Measurements from ENCODE around the gene PER3. TPM values are rescaled to one million over a fixed set of nuclear protein-coding genes. Genes with fewer than 3 reads are reported as not detected.

PER3 gene
- total RNA-seq, 3 donors from 2014 or later = 6.9 to 42.1 (median 14.7) TPM

GRCh38 chr1:7846656-7847055 is 62.6 kb downstream of the PER3 start:
- Histone ChIP-seq H3K4me1 (ENCODE audit: low read depth) (no peaks in the 10 kb centered on the region), H3K36me3 (ENCODE audit: low read depth) (no peaks in the 10 kb centered on the region), H3K9me3 (no peaks in the 10 kb centered on the region), H3K4me3 (no peak overlapping the region)
- intact Hi-C loops (cut with DNase I, micrococcal nuclease) = no loop called here
- ATAC-seq (no peak), DNase-seq (no peak)
- TF ChIP-seq CTCF (IDR thresholded peaks at IDR 0.05) = no peak

- Histone ChIP-seq H3K4me3 (no peak overlapping the region), H3K4me1 (ENCODE audit: low read depth) (no peaks in the 10 kb centered on the region), H3K9me3 (no peaks in the 10 kb centered on the region), H3K36me3 (ENCODE audit: low read depth) (no peaks in the 10 kb centered on the region)
- no peak for TF ChIP-seq CTCF (IDR thresholded peaks at IDR 0.05)
- intact Hi-C loops (cut with DNase I, micrococcal nuclease) = no loop called here
- no peak for DNase-seq
- no peak for ATAC-seq
These were observed 63.5 kb downstream of the PER3 start for GRCh38 chr1:7847599-7847998.

GRCh38 chr1:7850786-7851185 is 66.7 kb downstream of the PER3 start:
- no peak for DNase-seq

GRCh38 chr1:7852804-7853683 is 69.0 kb downstream of the PER3 start, which contains the start of gene UTS2:
TSS of gene UTS2 (minus strand) at chr1:7853065. CDS start at chr1:7853003, 62 bp downstream.
- ATAC-seq (no peak), DNase-seq (no peak)
- H3K4me3 ChIP-seq = no peak within 1 kb of the TSS
- no peak for TF ChIP-seq CTCF (IDR thresholded peaks at IDR 0.05)
- no peaks in the 10 kb centered on the region for H3K9me3 ChIP-seq
- intact Hi-C loops (cut with DNase I, micrococcal nuclease) = no loop called here
- H3K4me1 ChIP-seq (ENCODE audit: low read depth) = no peaks in the 10 kb centered on the region
- H3K36me3 ChIP-seq (ENCODE audit: low read depth) = no peaks in the 10 kb centered on the region

More at GRCh38 chr1:7850786-7851185, 66.7 kb downstream of the PER3 start:
- no peaks in the 10 kb centered on the region for H3K36me3 ChIP-seq (ENCODE audit: low read depth)
- intact Hi-C loops (cut with DNase I, micrococcal nuclease) = no loop called here
- ATAC-seq = no peak
- H3K4me1 ChIP-seq (ENCODE audit: low read depth) = no peaks in the 10 kb centered on the region
- TF ChIP-seq CTCF (IDR thresholded peaks at IDR 0.05) = no peak
- no peaks in the 10 kb centered on the region for H3K9me3 ChIP-seq
- H3K4me3 ChIP-seq = no peak overlapping the region

- Histone ChIP-seq H3K4me3 (no peak overlapping the region), H3K4me1 (ENCODE audit: low read depth) (no peaks in the 10 kb centered on the region), H3K9me3 (no peaks in the 10 kb centered on the region), H3K36me3 (ENCODE audit: low read depth) (no peaks in the 10 kb centered on the region)
- intact Hi-C loops (cut with DNase I, micrococcal nuclease) = no loop called here
- no peak for TF ChIP-seq CTCF (IDR thresholded peaks at IDR 0.05)
- DNase-seq = no peak
- no peak for ATAC-seq
These were observed 69.6 kb downstream of the PER3 start for GRCh38 chr1:7853684-7854026.

All from mucosa of descending colon (tissue), 3 donors.